DOHH2 (cell line): ENCODE data around the gene LMNB1.

Experiments used
- H3F3A ChIP-seq: fragments of 200-600 bp; sonication (generic), shearing (Covaris generic); 2 replicates; pipeline ENCODE4 v1.6.0; 2016; ENCODE audit warnings: antibody characterized with exemption, mild to moderate bottlenecking; ENCODE audit not compliant: control insufficient read depth, insufficient read depth
- H3K27ac ChIP-seq: fragments of 200-600 bp; sonication (generic); 2 replicates; pipeline ENCODE4 v1.5.1; 2014; ENCODE audit warnings: low read depth, mild to moderate bottlenecking, low read length, moderate library complexity
- H3K27me3 ChIP-seq: fragments of 200-600 bp; sonication (generic); 2 replicates; pipeline ENCODE4 v1.6.1; 2014; ENCODE audit warnings: mild to moderate bottlenecking, low read length, mixed read lengths; ENCODE audit not compliant: control insufficient read depth
- H3K36me3 ChIP-seq: fragments of 200-600 bp; sonication (generic); 2 replicates; pipeline ENCODE4 v1.6.1; 2014; ENCODE audit warnings: mild to moderate bottlenecking, low read length, moderate library complexity, mixed read lengths; ENCODE audit not compliant: control insufficient read depth
- H3K4me1 ChIP-seq: fragments of 200-600 bp; sonication (generic); 2 replicates; pipeline ENCODE4 v1.6.1; 2014; ENCODE audit warnings: mild to moderate bottlenecking, low read length, mixed read lengths; ENCODE audit not compliant: control insufficient read depth
- H3K4me2 ChIP-seq: fragments of 200-600 bp; sonication (generic); 2 replicates; pipeline ENCODE4 v1.6.0; 2014; ENCODE audit warnings: mild to moderate bottlenecking, low read length, moderate library complexity
- H3K4me3 ChIP-seq: fragments of 200-600 bp; sonication (generic); 2 replicates; pipeline ENCODE4 v1.5.1; 2014; ENCODE audit warnings: mild to moderate bottlenecking, low read length, mixed read lengths
- H3K79me2 ChIP-seq: fragments of 200-600 bp; sonication (generic); 2 replicates; pipeline ENCODE4 v1.6.1; 2014; ENCODE audit warnings: mild to moderate bottlenecking, low read length, mixed read lengths; ENCODE audit not compliant: control insufficient read depth
- H3K9me2 ChIP-seq: fragments of 200-600 bp; sonication (generic); replicated peaks from 2 replicates; pipeline ENCODE4 v1.6.1; 2014; ENCODE audit warnings: mild to moderate bottlenecking, low read length, mixed read lengths; ENCODE audit not compliant: control insufficient read depth
- H3K9me3 ChIP-seq: fragments of 200-600 bp; sonication (generic); 2 replicates; pipeline ENCODE4 v1.6.1; 2014; ENCODE audit warnings: antibody characterized with exemption, low read length, mixed read lengths; ENCODE audit not compliant: control insufficient read depth, insufficient read depth
- H4K20me1 ChIP-seq: fragments of 200-600 bp; sonication (generic); 2 replicates; pipeline ENCODE4 v1.6.0; 2014; ENCODE audit warnings: low read depth, mild to moderate bottlenecking, antibody characterized with exemption, low read length, moderate library complexity; ENCODE audit not compliant: control insufficient read depth, insufficient read depth
- EZH2phosphoT487 ChIP-seq: fragments of 200-600 bp; sonication (generic); IDR thresholded peaks from 2 replicates; pipeline ENCODE4 v1.6.1; 2017; ENCODE audit warnings: borderline replicate concordance, mild to moderate bottlenecking, antibody characterized with exemption, low read length, moderate library complexity, mixed read lengths
- TF ChIP-seq, protein P1 (sequence below): fragments of 200-600 bp; sonication (generic); IDR thresholded peaks from one replicate; pipeline ENCODE4 v1.5.1; 2014; ENCODE audit warnings: antibody characterized with exemption, mild to moderate bottlenecking, low read depth, low read length; ENCODE audit not compliant: poor library complexity, severe bottlenecking

The LMNB1 gene

GRCh38 chr5:126753227-126753626, 23.7 kb upstream of the LMNB1 start:
- H3K27me3 ChIP-seq = no peaks in the 10 kb centered on the region
- peaks cover 9% of the 10 kb centered on the region; the same call in 1 of the 2 replicates for H3F3A ChIP-seq
- no peaks in the 10 kb centered on the region for H3K9me2 ChIP-seq
- no peaks in the 10 kb centered on the region for H3K9me3 ChIP-seq
- no peak for TF ChIP-seq EZH2phosphoT487
- TF ChIP-seq, protein P1, sequence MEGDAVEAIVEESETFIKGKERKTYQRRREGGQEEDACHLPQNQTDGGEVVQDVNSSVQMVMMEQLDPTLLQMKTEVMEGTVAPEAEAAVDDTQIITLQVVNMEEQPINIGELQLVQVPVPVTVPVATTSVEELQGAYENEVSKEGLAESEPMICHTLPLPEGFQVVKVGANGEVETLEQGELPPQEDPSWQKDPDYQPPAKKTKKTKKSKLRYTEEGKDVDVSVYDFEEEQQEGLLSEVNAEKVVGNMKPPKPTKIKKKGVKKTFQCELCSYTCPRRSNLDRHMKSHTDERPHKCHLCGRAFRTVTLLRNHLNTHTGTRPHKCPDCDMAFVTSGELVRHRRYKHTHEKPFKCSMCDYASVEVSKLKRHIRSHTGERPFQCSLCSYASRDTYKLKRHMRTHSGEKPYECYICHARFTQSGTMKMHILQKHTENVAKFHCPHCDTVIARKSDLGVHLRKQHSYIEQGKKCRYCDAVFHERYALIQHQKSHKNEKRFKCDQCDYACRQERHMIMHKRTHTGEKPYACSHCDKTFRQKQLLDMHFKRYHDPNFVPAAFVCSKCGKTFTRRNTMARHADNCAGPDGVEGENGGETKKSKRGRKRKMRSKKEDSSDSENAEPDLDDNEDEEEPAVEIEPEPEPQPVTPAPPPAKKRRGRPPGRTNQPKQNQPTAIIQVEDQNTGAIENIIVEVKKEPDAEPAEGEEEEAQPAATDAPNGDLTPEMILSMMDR = no peak
- H3K27ac ChIP-seq = no peak overlapping the region
- H3K4me1 ChIP-seq = peaks cover 20% of the 10 kb centered on the region
- no peaks in the 10 kb centered on the region for H3K36me3 ChIP-seq
- no peak overlapping the region for H3K4me2 ChIP-seq
- H4K20me1 ChIP-seq = no peaks in the 10 kb centered on the region
- H3K4me3 ChIP-seq = no peak overlapping the region
- H3K79me2 ChIP-seq = no peaks in the 10 kb centered on the region

DNA sequence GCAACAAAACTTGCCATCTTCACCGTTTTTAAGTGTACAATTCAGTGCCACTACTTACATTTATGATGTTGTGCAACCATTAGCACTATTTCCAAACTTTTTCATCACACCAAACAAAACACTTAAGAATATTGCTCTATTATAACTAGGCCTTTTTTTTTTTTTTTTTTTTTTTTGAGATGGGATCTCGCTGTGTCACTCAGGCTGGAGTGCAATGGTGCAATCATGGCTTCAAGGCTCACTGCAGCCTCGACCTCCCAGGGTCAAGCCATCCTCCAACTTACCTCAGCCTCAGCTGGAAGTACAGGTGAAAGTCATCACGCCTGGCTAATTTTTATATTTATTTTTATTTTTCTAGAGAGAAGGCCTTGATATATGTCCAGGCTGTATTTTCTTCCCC, 22.3 kb upstream of the LMNB1 start:
- Histone ChIP-seq H3K9me2 (no peaks in the 10 kb centered on the region), H3K27ac (no peak overlapping the region), H3F3A (peaks cover 13% of the 10 kb centered on the region; the same call in 1 of the 2 replicates), H3K36me3 (no peaks in the 10 kb centered on the region), H3K4me2 (no peak overlapping the region), H3K4me3 (no peak overlapping the region), H3K9me3 (no peaks in the 10 kb centered on the region), H4K20me1 (no peaks in the 10 kb centered on the region), H3K27me3 (no peaks in the 10 kb centered on the region), H3K4me1 (peaks cover 25% of the 10 kb centered on the region), H3K79me2 (no peaks in the 10 kb centered on the region)
- TF ChIP-seq, protein P1 = no peak
- no peak for TF ChIP-seq EZH2phosphoT487

- no peak overlapping the region for H3K4me2 ChIP-seq
Measured at GRCh38 chr5:126755593-126755992, 21.3 kb upstream of the LMNB1 start.

More at GRCh38 chr5:126755593-126755992, 21.3 kb upstream of the LMNB1 start:
- H4K20me1 ChIP-seq = no peaks in the 10 kb centered on the region
- H3K9me3 ChIP-seq = no peaks in the 10 kb centered on the region
- no peaks in the 10 kb centered on the region for H3K36me3 ChIP-seq
- no peaks in the 10 kb centered on the region for H3K9me2 ChIP-seq
- no peaks in the 10 kb centered on the region for H3K79me2 ChIP-seq
- no peak overlapping the region for H3K27ac ChIP-seq
- TF ChIP-seq, protein P1 = no peak
- TF ChIP-seq EZH2phosphoT487 = no peak
- peaks cover 13% of the 10 kb centered on the region; the same call in 1 of the 2 replicates for H3F3A ChIP-seq
- H3K4me1 ChIP-seq = peaks cover 28% of the 10 kb centered on the region
- H3K27me3 ChIP-seq = no peaks in the 10 kb centered on the region
- H3K4me3 ChIP-seq = no peak overlapping the region
